ENCODE data around the gene DNASE2B.

Gene DNASE2B

GRCh38 chr1:84374991-84375696 lies 23.1 kb upstream of the DNASE2B start:
- no peak for DNase-seq (ENCODE audit: low read depth in 2 of 2)

- DNase-seq (ENCODE audit: low read depth in 2 of 2): no peak
These were observed 22.0 kb upstream of the DNASE2B start for GRCh38 chr1:84376000-84376910.

- no peak for DNase-seq (ENCODE audit: low read depth in 2 of 2)
These were observed 20.7 kb upstream of the DNASE2B start for GRCh38 chr1:84377480-84378095.

- no peak for DNase-seq (ENCODE audit: low read depth in 2 of 2)
These were observed 19.0 kb upstream of the DNASE2B start for GRCh38 chr1:84379138-84379916.

- no peak for DNase-seq (ENCODE audit: low read depth in 2 of 2)
These were observed 18.4 kb upstream of the DNASE2B start for GRCh38 chr1:84379917-84380180.

- no peak for DNase-seq (ENCODE audit: low read depth in 2 of 2)
These were observed 16.2 kb upstream of the DNASE2B start for GRCh38 chr1:84382127-84382526.

GRCh38 chr1:84385347-84385746 lies 12.9 kb upstream of the DNASE2B start:
- DNase-seq (ENCODE audit: low read depth in 2 of 2): no peak

- no peak for DNase-seq (ENCODE audit: low read depth in 2 of 2)
These were observed 11.4 kb upstream of the DNASE2B start for GRCh38 chr1:84386716-84387479.

- no peak for DNase-seq (ENCODE audit: low read depth in 2 of 2)
These were observed 10.7 kb upstream of the DNASE2B start for GRCh38 chr1:84387480-84388163.

GRCh38 chr1:84390226-84390625 lies 8.1 kb upstream of the DNASE2B start:
- DNase-seq (ENCODE audit: low read depth in 2 of 2): no peak

GRCh38 chr1:84401156-84401555 lies 2.9 kb downstream of the DNASE2B start:
- DNase-seq (ENCODE audit: low read depth in 2 of 2): no peak

GRCh38 chr1:84402060-84402459 lies 3.8 kb downstream of the DNASE2B start:
- DNase-seq (ENCODE audit: low read depth in 2 of 2): no peak

GRCh38 chr1:84402501-84402900 lies 4.2 kb downstream of the DNASE2B start:
- DNase-seq (ENCODE audit: low read depth in 2 of 2): no peak

GRCh38 chr1:84403347-84403746 lies 5.1 kb downstream of the DNASE2B start:
- no peak for DNase-seq (ENCODE audit: low read depth in 2 of 2)

GRCh38 chr1:84406346-84406861 lies 8.1 kb downstream of the DNASE2B start:
- no peak for DNase-seq (ENCODE audit: low read depth in 2 of 2)

- no peak for DNase-seq (ENCODE audit: low read depth in 2 of 2)
These were observed 9.2 kb downstream of the DNASE2B start for GRCh38 chr1:84407524-84407923.

GRCh38 chr1:84407958-84408422 lies 9.7 kb downstream of the DNASE2B start:
- no peak for DNase-seq (ENCODE audit: low read depth in 2 of 2)

GRCh38 chr1:84409888-84410287 lies 11.6 kb downstream of the DNASE2B start:
- DNase-seq (ENCODE audit: low read depth in 2 of 2): no peak

- DNase-seq (ENCODE audit: low read depth in 2 of 2): no peak
These were observed 12.2 kb downstream of the DNASE2B start for GRCh38 chr1:84410328-84411095.

Measured in stimulated activated CD8-positive, alpha-beta memory T cell treated with anti-CD3 and anti-CD28 coated beads, Interleukin-2, amount 100 ng/mL, for 1 hour (primary cell).